ENCODE data around the gene KLHL29. TPM values are rescaled to one million over a fixed set of nuclear protein-coding genes. Genes with fewer than 3 reads are reported as not detected.
A peak's percentile ranks its signal among the peaks of the same experiment; 100 is the strongest.

Gene KLHL29
- total RNA-seq, 3 donors from 2014 or later (not counting 1 experiment from before 2014, with no cell fraction given): 0.24 to 0.43 (median 0.33) TPM

GRCh38 chr2:23706613-23707078 is 321.7 kb downstream of the KLHL29 start:
- Histone ChIP-seq H3K36me3 (ENCODE audit: control insufficient read depth, insufficient read depth, low read length) (peaks cover 2% of the 10 kb centered on the region), H3K27me3 (ENCODE audit: control insufficient read depth, insufficient read depth, low read length) (no peaks in the 10 kb centered on the region), H3K27ac (ENCODE audit: low read length) (no peak overlapping the region), H3K9me3 (ENCODE audit: control insufficient read depth, insufficient read depth, low read length) (no peaks in the 10 kb centered on the region), H3K4me3 (ENCODE audit: low read length) (no peak overlapping the region), H3K4me1 (ENCODE audit: control insufficient read depth, insufficient read depth, low read length) (peaks cover 15% of the 10 kb centered on the region)
- intact Hi-C loops (cut with micrococcal nuclease): no loop called here
- no peaks in the 10 kb centered on the region for H3K27me3 Mint-ChIP-seq (ENCODE audit: low read depth in 2 of 2)
- TF ChIP-seq CTCF (IDR thresholded peaks at IDR 0.05): no peak
- H3K27ac Mint-ChIP-seq: no peak overlapping the region
- 97% methylated on average over 18 of the region's 18 CpGs for WGBS (ENCODE audit: insufficient coverage)
- H3K4me1 Mint-ChIP-seq: peaks cover 5 to 19% of the 10 kb centered on the region in 2 donors
- no peak for DNase-seq
- no peaks in the 10 kb centered on the region for H3K9me3 Mint-ChIP-seq
- no peak overlapping the region for H3K4me3 Mint-ChIP-seq
- no peaks in the 10 kb centered on the region for H3K36me3 Mint-ChIP-seq
- ATAC-seq: no peak

DNA sequence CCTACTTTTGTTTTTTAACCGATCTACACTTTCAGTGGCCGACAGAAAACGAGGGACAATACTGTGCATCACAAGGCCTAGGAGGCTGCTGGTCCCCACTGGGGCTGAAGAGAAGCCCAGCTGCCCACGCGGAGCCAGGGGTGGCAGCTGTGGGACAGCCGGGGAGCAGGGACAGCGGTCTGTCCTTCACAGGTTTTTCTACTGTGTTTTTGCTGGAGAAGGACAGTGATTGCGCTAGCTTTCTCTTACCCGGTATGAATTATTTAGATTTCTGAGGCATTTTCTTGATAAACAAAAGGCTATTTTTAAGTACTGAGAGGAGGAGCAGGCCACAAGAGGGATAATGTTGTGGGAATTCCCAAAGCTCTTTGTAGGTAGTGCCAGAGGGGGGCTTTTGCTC is 322.1 kb downstream of the KLHL29 start:
- Mint-ChIP-seq H3K27me3 (ENCODE audit: low read depth in 2 of 2) (no peaks in the 10 kb centered on the region), H3K9me3 (no peaks in the 10 kb centered on the region), H3K4me1 (peaks cover 5 to 19% of the 10 kb centered on the region in 2 donors), H3K36me3 (no peaks in the 10 kb centered on the region), H3K27ac (no peak overlapping the region), H3K4me3 (no peak overlapping the region)
- no peaks in the 10 kb centered on the region for H3K27me3 ChIP-seq (ENCODE audit: control insufficient read depth, insufficient read depth, low read length)
- TF ChIP-seq CTCF (IDR thresholded peaks at IDR 0.05): no peak
- intact Hi-C loops (cut with micrococcal nuclease): no loop called here
- 97% methylated on average over 9 of the region's 9 CpGs for WGBS (ENCODE audit: insufficient coverage)
- H3K9me3 ChIP-seq (ENCODE audit: control insufficient read depth, insufficient read depth, low read length): no peaks in the 10 kb centered on the region
- no peak overlapping the region for H3K4me3 ChIP-seq (ENCODE audit: low read length)
- H3K36me3 ChIP-seq (ENCODE audit: control insufficient read depth, insufficient read depth, low read length): peaks cover 2% of the 10 kb centered on the region
- ATAC-seq (no peak), DNase-seq (no peak)
- H3K27ac ChIP-seq (ENCODE audit: low read length): no peak overlapping the region
- peaks cover 15% of the 10 kb centered on the region for H3K4me1 ChIP-seq (ENCODE audit: control insufficient read depth, insufficient read depth, low read length)

DNA sequence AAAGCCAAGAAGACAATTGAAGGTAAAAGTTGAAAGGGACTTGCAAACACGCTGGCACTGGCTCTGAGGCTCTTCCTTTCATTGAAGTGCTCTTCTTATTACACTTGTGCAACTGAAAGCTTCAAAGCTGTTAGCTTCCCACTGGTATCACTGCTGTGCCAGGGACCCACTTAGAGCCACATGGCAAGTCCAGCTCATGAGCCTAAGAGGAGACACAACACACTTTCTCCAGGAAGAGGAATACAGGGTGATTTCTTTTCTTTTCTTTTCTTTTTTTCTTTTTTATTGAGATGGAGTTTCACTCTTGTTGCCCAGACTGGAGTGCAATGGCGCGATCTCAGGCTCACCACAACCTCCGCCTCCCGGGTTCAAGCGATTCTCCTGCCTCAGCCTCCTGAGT is 323.8 kb downstream of the KLHL29 start:
- no peak for ATAC-seq
- intact Hi-C loops (cut with micrococcal nuclease): no loop called here
- peaks cover 3% of the 10 kb centered on the region for H3K4me1 ChIP-seq (ENCODE audit: control insufficient read depth, insufficient read depth, low read length)
- H3K27me3 ChIP-seq (ENCODE audit: control insufficient read depth, insufficient read depth, low read length): no peaks in the 10 kb centered on the region
- H3K36me3 Mint-ChIP-seq: no peaks in the 10 kb centered on the region
- DNase-seq: no peak
- no peak for TF ChIP-seq CTCF (IDR thresholded peaks at IDR 0.05)
- no peaks in the 10 kb centered on the region for H3K9me3 Mint-ChIP-seq
- no peak overlapping the region for H3K4me3 Mint-ChIP-seq
- WGBS (ENCODE audit: insufficient coverage): 95% methylated on average over 6 of the region's 6 CpGs
- no peaks in the 10 kb centered on the region for H3K9me3 ChIP-seq (ENCODE audit: control insufficient read depth, insufficient read depth, low read length)
- no peaks in the 10 kb centered on the region for H3K27me3 Mint-ChIP-seq (ENCODE audit: low read depth in 2 of 2)
- H3K27ac ChIP-seq (ENCODE audit: low read length): no peak overlapping the region
- H3K4me3 ChIP-seq (ENCODE audit: low read length): no peak overlapping the region
- H3K36me3 ChIP-seq (ENCODE audit: control insufficient read depth, insufficient read depth, low read length): peaks cover 2% of the 10 kb centered on the region
- no peak overlapping the region for H3K27ac Mint-ChIP-seq
- peaks cover 0 to 7% of the 10 kb centered on the region in 2 donors for H3K4me1 Mint-ChIP-seq

- no peak for TF ChIP-seq CTCF (IDR thresholded peaks at IDR 0.05)
- no peaks in the 10 kb centered on the region for H3K9me3 ChIP-seq (ENCODE audit: control insufficient read depth, insufficient read depth, low read length)
- no peak overlapping the region for H3K4me3 ChIP-seq (ENCODE audit: low read length)
- intact Hi-C loops (cut with micrococcal nuclease): no loop called here
- H3K27ac ChIP-seq (ENCODE audit: low read length): no peak overlapping the region
- H3K36me3 ChIP-seq (ENCODE audit: control insufficient read depth, insufficient read depth, low read length): peaks cover 2% of the 10 kb centered on the region
- DNase-seq: no peak
- Mint-ChIP-seq H3K27me3 (ENCODE audit: low read depth in 2 of 2) (no peaks in the 10 kb centered on the region), H3K4me3 (no peak overlapping the region), H3K27ac (peak overlapping the region in 1 of 2 donors; percentile 14), H3K36me3 (no peaks in the 10 kb centered on the region), H3K4me1 (peaks cover 0 to 7% of the 10 kb centered on the region in 2 donors), H3K9me3 (no peaks in the 10 kb centered on the region)
- H3K4me1 ChIP-seq (ENCODE audit: control insufficient read depth, insufficient read depth, low read length): no peaks in the 10 kb centered on the region
- 99% methylated on average over 8 of the region's 8 CpGs for WGBS (ENCODE audit: insufficient coverage)
- no peak for ATAC-seq
- no peaks in the 10 kb centered on the region for H3K27me3 ChIP-seq (ENCODE audit: control insufficient read depth, insufficient read depth, low read length)
These were observed 324.3 kb downstream of the KLHL29 start for GRCh38 chr2:23709311-23709710.
